GM18498 (cell line): ENCODE data around the gene POT1.

Experiments
- ATAC-seq: cut with Tn5 transposase; IDR thresholded peaks from one replicate; pipeline ENCODE4 v1.9.1; 2021; ENCODE audit warnings: mild to moderate bottlenecking, moderate library complexity; ENCODE audit not compliant: unreplicated experiment

Gene POT1

GRCh38 chr7:124912972-124913371 is 16.7 kb downstream of the POT1 start:
- ATAC-seq, result no peak

- no peak for ATAC-seq
These were observed 19.8 kb downstream of the POT1 start for GRCh38 chr7:124909808-124910207.

GRCh38 chr7:124908259-124908658 is 21.4 kb downstream of the POT1 start:
- no peak for ATAC-seq

- ATAC-seq, result no peak
These were observed 22.1 kb downstream of the POT1 start for GRCh38 chr7:124907490-124907889.

GRCh38 chr7:124898531-124898930 is 31.1 kb downstream of the POT1 start:
- no peak for ATAC-seq

- no peak for ATAC-seq
These were observed 33.6 kb downstream of the POT1 start for GRCh38 chr7:124896001-124896400.

- peak; percentile 79 for ATAC-seq
These were observed 36.3 kb downstream of the POT1 start for GRCh38 chr7:124893140-124893827.

GRCh38 chr7:124887247-124887646 is 42.4 kb downstream of the POT1 start:
- ATAC-seq, result no peak

- ATAC-seq, result no peak
These were observed 47.6 kb downstream of the POT1 start for GRCh38 chr7:124881981-124882380.

- no peak for ATAC-seq
These were observed 49.9 kb downstream of the POT1 start for GRCh38 chr7:124879771-124880170.

- no peak for ATAC-seq
These were observed 50.5 kb downstream of the POT1 start for GRCh38 chr7:124879103-124879502.

GRCh38 chr7:124874644-124875163 is 54.9 kb downstream of the POT1 start:
- no peak for ATAC-seq

GRCh38 chr7:124857672-124858235 is 71.9 kb downstream of the POT1 start:
- ATAC-seq, result no peak

- peak; percentile 64 for ATAC-seq
These were observed 73.2 kb downstream of the POT1 start for GRCh38 chr7:124856299-124856888.

GRCh38 chr7:124843336-124843735 is 86.3 kb downstream of the POT1 start:
- ATAC-seq, result no peak

GRCh38 chr7:124840435-124840834 is 89.2 kb downstream of the POT1 start:
- ATAC-seq, result no peak

GRCh38 chr7:124839687-124840086 is 89.9 kb downstream of the POT1 start:
- no peak for ATAC-seq

GRCh38 chr7:124836173-124836572 is 93.5 kb downstream of the POT1 start:
- ATAC-seq, result no peak

- ATAC-seq, result no peak
These were observed 110.8 kb downstream of the POT1 start for GRCh38 chr7:124818807-124819206.

GRCh38 chr7:124813994-124814798 is 115.4 kb downstream of the POT1 start:
- no peak for ATAC-seq

GRCh38 chr7:124812764-124813163 is 116.9 kb downstream of the POT1 start:
- ATAC-seq, result no peak
